ENCODE data around the gene TBC1D16.

Gene TBC1D16

GRCh38 chr17:79935197-79935885, 100.3 kb downstream of the TBC1D16 start:
- H3K4me3 ChIP-seq (ENCODE audit: low read depth, low read length): no peak overlapping the region
- TF ChIP-seq CTCF (conservative IDR thresholded peaks at IDR 0.05; ENCODE audit: low read depth, low read length): no peak
- DNase-seq (ENCODE audit: low read depth): no peak

- H3K4me3 ChIP-seq (ENCODE audit: low read depth, low read length): no peak overlapping the region
- TF ChIP-seq CTCF (conservative IDR thresholded peaks at IDR 0.05; ENCODE audit: low read depth, low read length): no peak
- no peak for DNase-seq (ENCODE audit: low read depth)
Observed at GRCh38 chr17:79934653-79934970, 101.1 kb downstream of the TBC1D16 start.

GRCh38 chr17:79933863-79934652, 101.6 kb downstream of the TBC1D16 start:
- H3K4me3 ChIP-seq (ENCODE audit: low read depth, low read length): no peak overlapping the region
- TF ChIP-seq CTCF (conservative IDR thresholded peaks at IDR 0.05; ENCODE audit: low read depth, low read length): no peak
- DNase-seq (ENCODE audit: low read depth): no peak

GRCh38 chr17:79932451-79933306, 103.0 kb downstream of the TBC1D16 start:
- no peak overlapping the region for H3K4me3 ChIP-seq (ENCODE audit: low read depth, low read length)
- TF ChIP-seq CTCF (conservative IDR thresholded peaks at IDR 0.05; ENCODE audit: low read depth, low read length): no peak
- no peak for DNase-seq (ENCODE audit: low read depth)

- DNase-seq (ENCODE audit: low read depth): no peak
- TF ChIP-seq CTCF (conservative IDR thresholded peaks at IDR 0.05; ENCODE audit: low read depth, low read length): no peak
- no peak overlapping the region for H3K4me3 ChIP-seq (ENCODE audit: low read depth, low read length)
Observed at GRCh38 chr17:79931817-79932309, 103.8 kb downstream of the TBC1D16 start.

- H3K4me3 ChIP-seq (ENCODE audit: low read depth, low read length): no peak overlapping the region
- DNase-seq (ENCODE audit: low read depth): no peak
- no peak for TF ChIP-seq CTCF (conservative IDR thresholded peaks at IDR 0.05; ENCODE audit: low read depth, low read length)
Observed at GRCh38 chr17:79930877-79931816, 104.5 kb downstream of the TBC1D16 start.
